WI38 (cell line): ENCODE data around the gene GPN1.
"Not testable (repeated sequence)": the region's sequence is repeated elsewhere in the genome, so short reads cannot be mapped to it uniquely, and the experiment has no call there.

Source experiments
- H3K4me3 ChIP-seq: 2 replicates; pipeline ENCODE4 v1.5.1; 2011; ENCODE audit warnings: low read depth, mild to moderate bottlenecking, control low read depth, low read length
- CTCF ChIP-seq: IDR thresholded peaks from 2 replicates; pipeline ENCODE4 v1.5.1; 2012; ENCODE audit warnings: low read depth, mild to moderate bottlenecking, control low read depth, low read length

Gene GPN1

DNA sequence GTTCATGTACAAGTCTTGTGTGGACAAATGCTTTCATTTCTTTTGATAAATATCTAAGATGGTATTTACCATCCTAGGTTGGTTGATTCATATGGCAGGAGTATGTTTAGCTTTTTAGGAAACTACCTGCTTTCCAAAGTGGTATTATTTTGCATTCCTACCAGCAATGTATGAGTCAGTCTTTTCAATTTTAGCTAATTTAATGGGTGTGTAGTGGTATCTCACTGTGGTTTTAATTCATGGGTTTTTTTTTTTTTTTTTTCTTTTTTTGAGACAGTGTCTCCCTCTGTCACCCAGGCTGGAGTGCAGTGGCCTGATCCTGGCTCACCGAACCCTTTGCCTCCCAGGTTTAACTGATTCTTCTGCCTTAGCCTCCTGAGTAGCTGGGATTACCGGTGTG, 41.8 kb upstream of the GPN1 start:
- H3K4me3 ChIP-seq, result no peak overlapping the region
- no peak for TF ChIP-seq CTCF

DNA sequence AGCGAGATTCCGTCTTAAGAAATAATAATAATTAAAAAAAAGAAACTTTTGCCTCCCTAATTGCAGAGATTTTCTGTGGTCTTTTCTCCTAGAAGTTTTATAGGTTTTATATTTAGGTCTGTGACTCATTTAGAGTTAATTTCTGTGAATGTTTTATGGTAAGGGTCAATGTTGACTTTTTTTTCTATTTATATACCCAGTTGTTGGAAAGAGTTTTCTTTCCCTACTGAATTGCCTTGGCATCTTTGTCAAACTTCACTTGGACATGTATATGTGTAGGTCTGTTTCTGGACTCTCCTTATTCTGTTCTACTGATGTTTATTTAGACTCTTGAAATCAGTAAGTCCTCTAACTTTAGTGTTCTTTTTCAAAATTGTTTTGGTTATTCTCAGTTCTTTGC, 40.5 kb upstream of the GPN1 start:
- no peak for TF ChIP-seq CTCF

DNA sequence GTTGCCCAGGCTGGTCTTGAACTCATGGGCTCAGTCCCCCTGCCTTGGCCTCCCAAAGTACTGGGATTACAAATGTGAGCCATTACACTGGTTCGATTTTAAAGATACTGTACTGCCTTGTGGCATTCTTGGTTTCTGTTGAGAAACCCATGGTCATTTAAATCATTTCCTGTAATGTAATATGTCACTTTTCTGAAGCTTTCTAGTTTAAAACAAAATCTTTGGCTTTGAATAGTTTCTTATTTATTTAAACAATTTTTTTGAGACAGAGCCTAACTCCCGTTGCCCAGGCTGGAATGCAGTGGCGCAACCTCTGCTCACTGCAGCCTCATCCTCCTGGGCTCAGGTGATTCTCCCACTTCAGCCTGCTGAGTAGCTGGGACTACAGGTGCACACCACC, 37.1 kb upstream of the GPN1 start:
- no peak overlapping the region for H3K4me3 ChIP-seq
- TF ChIP-seq CTCF, result no peak

More for the DNA sequence above, 40.5 kb upstream of the GPN1 start:
- no peak overlapping the region for H3K4me3 ChIP-seq

DNA sequence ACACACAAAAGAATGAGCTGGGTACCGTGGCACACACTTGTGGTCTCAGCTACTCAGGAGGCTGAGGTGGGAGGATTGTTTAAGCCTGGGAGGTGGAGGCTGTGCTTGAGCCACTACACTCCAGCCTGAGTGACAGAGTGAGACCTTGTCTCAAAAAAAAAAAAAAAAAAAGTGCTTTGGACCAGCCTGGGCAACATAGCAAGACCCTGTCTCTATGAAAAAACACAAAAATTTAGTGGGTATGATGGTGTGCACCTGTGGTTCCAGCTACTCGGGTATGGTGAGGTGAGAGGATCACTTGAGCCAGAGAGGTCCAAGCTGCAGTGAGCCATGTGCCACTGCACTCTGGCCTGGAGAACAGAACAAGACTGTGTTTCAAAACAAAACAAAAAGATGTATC, 35.6 kb upstream of the GPN1 start:
- TF ChIP-seq CTCF, result no peak
- H3K4me3 ChIP-seq, result no peak overlapping the region

GRCh38 chr2:27594020-27594703, 34.7 kb upstream of the GPN1 start:
- H3K4me3 ChIP-seq, result not testable (repeated sequence)

DNA sequence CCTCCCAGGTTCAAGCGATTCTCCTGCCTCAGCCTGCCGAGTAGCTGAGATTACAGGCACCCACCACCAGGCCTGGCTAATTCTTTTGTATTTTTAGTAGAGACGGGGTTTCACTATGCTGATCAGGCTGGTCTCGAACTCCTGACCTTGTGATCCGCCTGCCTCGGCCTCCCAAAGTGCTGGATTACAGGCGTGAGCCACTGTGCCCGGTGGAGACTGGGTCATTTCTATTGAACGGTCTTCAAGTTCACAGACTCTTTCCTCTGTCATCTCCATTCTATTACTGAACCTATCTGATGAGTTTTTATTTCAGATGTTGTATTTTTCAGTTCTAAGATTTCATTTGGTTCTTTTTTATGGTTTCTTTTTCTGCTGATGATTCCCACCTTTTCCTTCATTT, 33.4 kb upstream of the GPN1 start:
- not testable (repeated sequence) for H3K4me3 ChIP-seq

DNA sequence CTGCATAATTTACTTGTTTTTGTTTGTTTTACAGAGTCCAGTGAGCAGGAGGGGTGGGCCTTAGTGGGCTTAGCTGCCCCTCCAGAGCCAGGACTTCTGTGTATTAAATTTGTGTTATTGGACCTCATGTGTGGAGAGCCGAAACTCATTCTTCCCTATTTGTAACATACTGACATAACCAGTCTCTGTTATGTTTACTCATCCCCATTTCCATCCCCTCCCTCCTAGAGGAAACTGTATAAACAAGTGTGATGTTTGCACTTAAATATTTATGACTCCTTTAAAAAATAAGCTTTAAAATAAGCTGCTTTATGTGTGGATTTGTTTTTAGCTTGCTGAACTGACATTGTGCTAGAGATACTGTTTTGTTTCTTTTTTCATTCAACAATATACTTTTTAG, 32.2 kb upstream of the GPN1 start:
- no peak for TF ChIP-seq CTCF
- no peak overlapping the region for H3K4me3 ChIP-seq

GRCh38 chr2:27606611-27607010, 22.2 kb upstream of the GPN1 start:
- H3K4me3 ChIP-seq, result no peak overlapping the region
- no peak for TF ChIP-seq CTCF
